ENCODE results near the gene MAP3K5.

DNA sequence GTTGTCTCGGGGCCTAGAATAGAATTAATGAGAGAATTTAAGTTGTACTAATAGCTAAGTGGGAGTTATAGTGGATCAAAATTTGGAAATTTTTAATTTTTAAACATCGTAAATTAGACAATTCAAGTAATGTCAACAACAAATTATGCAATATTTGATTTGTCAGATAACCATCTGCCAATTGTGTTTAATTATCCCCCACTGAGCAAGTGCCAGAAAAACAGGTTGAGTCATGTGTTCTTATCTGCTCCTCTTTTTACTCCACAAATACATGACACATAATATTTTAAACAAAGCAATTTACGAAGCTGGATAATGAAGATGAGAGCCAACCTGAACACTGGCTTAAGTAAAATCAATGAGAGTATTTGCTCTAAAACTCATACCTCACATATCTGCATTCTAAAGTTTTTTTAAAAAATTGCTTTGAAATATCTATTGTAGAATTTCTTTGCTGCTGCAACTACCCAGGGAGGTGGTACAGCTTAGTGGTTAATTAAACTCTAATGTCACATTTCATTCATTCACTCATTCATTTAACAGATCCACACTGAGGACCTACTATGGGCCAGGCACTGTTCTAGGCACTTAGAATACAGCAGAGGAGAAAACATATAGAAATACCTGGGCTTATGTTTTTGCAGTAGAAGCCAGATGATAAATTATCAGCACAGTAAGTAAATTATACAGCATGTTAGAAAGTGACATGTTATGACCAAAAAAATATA is 184.9 kb downstream of the MAP3K5 start:
- TF ChIP-seq, protein P1, sequence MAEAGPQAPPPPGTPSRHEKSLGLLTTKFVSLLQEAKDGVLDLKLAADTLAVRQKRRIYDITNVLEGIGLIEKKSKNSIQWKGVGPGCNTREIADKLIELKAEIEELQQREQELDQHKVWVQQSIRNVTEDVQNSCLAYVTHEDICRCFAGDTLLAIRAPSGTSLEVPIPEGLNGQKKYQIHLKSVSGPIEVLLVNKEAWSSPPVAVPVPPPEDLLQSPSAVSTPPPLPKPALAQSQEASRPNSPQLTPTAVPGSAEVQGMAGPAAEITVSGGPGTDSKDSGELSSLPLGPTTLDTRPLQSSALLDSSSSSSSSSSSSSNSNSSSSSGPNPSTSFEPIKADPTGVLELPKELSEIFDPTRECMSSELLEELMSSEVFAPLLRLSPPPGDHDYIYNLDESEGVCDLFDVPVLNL (CRISPR knock-in tag; IDR thresholded peaks at IDR 0.05; ENCODE audit: low read depth), result no peak
- TF ChIP-seq ZNF717 (CRISPR knock-in tag; IDR thresholded peaks at IDR 0.05) (no peak), EP300 (IDR thresholded peaks at IDR 0.05; ENCODE audit: low read length) (no peak), EZH2 (IDR thresholded peaks at IDR 0.05; ENCODE audit: borderline replicate concordance, low read depth, low read length) (no peak), ZNF274 (IDR thresholded peaks at IDR 0.05; ENCODE audit: borderline replicate concordance, low read depth, low read length) (no peak), IRF1 (CRISPR knock-in tag; IDR thresholded peaks at IDR 0.05; ENCODE audit: borderline replicate concordance) (no peak), KLF16 (IDR thresholded peaks at IDR 0.05) (no peak), NCOA1 (IDR thresholded peaks at IDR 0.05; ENCODE audit: low read depth) (no peak), SRSF1 (IDR thresholded peaks at IDR 0.05; ENCODE audit: low read depth, low read length) (no peak), RAD21 (CRISPR knock-in tag; conservative IDR thresholded peaks at IDR 0.05 in 1 of 2, IDR thresholded peaks at IDR 0.05 in 1 of 2) (no peak)
- TF ChIP-seq, protein P2, sequence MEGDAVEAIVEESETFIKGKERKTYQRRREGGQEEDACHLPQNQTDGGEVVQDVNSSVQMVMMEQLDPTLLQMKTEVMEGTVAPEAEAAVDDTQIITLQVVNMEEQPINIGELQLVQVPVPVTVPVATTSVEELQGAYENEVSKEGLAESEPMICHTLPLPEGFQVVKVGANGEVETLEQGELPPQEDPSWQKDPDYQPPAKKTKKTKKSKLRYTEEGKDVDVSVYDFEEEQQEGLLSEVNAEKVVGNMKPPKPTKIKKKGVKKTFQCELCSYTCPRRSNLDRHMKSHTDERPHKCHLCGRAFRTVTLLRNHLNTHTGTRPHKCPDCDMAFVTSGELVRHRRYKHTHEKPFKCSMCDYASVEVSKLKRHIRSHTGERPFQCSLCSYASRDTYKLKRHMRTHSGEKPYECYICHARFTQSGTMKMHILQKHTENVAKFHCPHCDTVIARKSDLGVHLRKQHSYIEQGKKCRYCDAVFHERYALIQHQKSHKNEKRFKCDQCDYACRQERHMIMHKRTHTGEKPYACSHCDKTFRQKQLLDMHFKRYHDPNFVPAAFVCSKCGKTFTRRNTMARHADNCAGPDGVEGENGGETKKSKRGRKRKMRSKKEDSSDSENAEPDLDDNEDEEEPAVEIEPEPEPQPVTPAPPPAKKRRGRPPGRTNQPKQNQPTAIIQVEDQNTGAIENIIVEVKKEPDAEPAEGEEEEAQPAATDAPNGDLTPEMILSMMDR (IDR thresholded peaks at IDR 0.05 in 2 of 3, conservative IDR thresholded peaks at IDR 0.05 in 1 of 3; ENCODE audit: insufficient read depth in 2 of 3, low read depth in 1 of 3, low read length in 3 of 3), result no peak
